Measurements from ENCODE around the gene KCNA1. TPM values are rescaled to one million over a fixed set of nuclear protein-coding genes. Genes with fewer than 3 reads are reported as not detected.

KCNA1 gene
- total and polyA plus RNA-seq, 8 donors, result 0.19 TPM; not detected in 7

DNA sequence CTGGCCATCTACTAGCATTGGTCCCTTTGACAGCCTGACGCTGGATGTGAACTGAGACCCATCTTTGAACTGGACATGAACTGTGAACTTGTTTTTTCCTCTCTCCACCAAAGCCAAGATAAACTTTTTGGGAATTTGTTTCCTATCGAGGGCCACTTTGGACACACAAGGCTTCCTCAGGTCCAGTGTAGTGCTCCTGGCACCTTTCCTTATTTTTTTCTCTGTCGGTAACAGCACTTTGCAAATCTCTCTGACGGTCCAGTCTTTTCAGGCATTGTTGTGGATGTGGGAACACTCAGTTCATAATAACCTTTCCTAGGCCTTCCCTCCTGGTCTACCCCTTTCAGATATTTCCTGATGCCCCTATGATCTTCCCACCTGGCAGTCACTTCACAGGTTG lies 5.0 kb downstream of the KCNA1 start:
- Histone ChIP-seq H3K27ac (no peak overlapping the region), H3K4me1 (peaks cover 0 to 8% (median 6%) of the 10 kb centered on the region in 3 donors), H3K9me3 (no peaks in the 10 kb centered on the region), H3K27me3 (peaks cover 0 to 22% (median 0%) of the 10 kb centered on the region in 4 donors), H3K4me3 (no peak overlapping the region), H3K36me3 (no peaks in the 10 kb centered on the region)
- TF ChIP-seq, protein P1, sequence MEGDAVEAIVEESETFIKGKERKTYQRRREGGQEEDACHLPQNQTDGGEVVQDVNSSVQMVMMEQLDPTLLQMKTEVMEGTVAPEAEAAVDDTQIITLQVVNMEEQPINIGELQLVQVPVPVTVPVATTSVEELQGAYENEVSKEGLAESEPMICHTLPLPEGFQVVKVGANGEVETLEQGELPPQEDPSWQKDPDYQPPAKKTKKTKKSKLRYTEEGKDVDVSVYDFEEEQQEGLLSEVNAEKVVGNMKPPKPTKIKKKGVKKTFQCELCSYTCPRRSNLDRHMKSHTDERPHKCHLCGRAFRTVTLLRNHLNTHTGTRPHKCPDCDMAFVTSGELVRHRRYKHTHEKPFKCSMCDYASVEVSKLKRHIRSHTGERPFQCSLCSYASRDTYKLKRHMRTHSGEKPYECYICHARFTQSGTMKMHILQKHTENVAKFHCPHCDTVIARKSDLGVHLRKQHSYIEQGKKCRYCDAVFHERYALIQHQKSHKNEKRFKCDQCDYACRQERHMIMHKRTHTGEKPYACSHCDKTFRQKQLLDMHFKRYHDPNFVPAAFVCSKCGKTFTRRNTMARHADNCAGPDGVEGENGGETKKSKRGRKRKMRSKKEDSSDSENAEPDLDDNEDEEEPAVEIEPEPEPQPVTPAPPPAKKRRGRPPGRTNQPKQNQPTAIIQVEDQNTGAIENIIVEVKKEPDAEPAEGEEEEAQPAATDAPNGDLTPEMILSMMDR (IDR thresholded peaks at IDR 0.05), result no peak
- intact Hi-C loops (cut with DNase I), result no loop called here
- no peak for FAIRE-seq
- ATAC-seq, result no peak
- 64 to 66% methylated on average over 4 of the region's 4 CpGs for WGBS, 2 donors
- DNase-seq, result no peak

DNA sequence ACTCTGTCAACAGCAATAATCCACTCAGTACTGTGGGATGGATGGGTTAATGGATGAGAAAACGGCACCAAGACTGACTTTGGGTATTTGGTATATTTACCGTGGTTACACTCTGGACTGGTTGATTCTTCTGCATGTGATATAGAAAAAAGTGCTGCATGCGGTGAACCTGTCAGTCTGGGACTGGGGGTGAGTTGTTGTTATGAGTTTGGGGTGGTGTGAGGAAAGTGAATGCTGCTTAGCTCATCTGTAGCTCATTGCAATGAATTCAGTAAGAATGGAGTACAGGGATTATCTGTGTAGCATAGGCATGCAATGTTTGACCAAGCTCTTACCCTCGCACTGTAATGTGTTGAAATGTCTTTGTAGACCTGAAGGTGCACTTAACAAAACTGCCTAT lies 6.0 kb downstream of the KCNA1 start:
- Histone ChIP-seq H3K4me1 (peaks cover 0 to 3% (median 0%) of the 10 kb centered on the region in 3 donors), H3K27ac (no peak overlapping the region), H3K27me3 (peaks cover 0 to 17% (median 0%) of the 10 kb centered on the region in 4 donors), H3K9me3 (no peaks in the 10 kb centered on the region), H3K4me3 (no peak overlapping the region), H3K36me3 (no peaks in the 10 kb centered on the region)
- DNase-seq (no peak), FAIRE-seq (no peak), ATAC-seq (no peak)
- 69 to 82% methylated on average over 4 of the region's 4 CpGs for WGBS, 2 donors
- TF ChIP-seq, protein P1 (IDR thresholded peaks at IDR 0.05), result no peak
- intact Hi-C loops (cut with DNase I), result no loop called here

- H3K9me3 ChIP-seq, result no peaks in the 10 kb centered on the region
- H3K27me3 ChIP-seq, result peaks cover 0 to 5% (median 0%) of the 10 kb centered on the region in 4 donors
- H3K27ac ChIP-seq, result no peak overlapping the region
- TF ChIP-seq, protein P1 (IDR thresholded peaks at IDR 0.05), result no peak
- DNase-seq, result no peak
- intact Hi-C loops (cut with DNase I), result no loop called here
- 73 to 78% methylated on average over 6 of the region's 6 CpGs for WGBS, 2 donors
- H3K4me3 ChIP-seq, result no peak overlapping the region
- no peaks in the 10 kb centered on the region for H3K36me3 ChIP-seq
- no peak for FAIRE-seq
- ATAC-seq, result no peak
- H3K4me1 ChIP-seq, result no peaks in the 10 kb centered on the region
These were observed 9.4 kb downstream of the KCNA1 start for GRCh38 chr12:4918950-4919660.

DNA sequence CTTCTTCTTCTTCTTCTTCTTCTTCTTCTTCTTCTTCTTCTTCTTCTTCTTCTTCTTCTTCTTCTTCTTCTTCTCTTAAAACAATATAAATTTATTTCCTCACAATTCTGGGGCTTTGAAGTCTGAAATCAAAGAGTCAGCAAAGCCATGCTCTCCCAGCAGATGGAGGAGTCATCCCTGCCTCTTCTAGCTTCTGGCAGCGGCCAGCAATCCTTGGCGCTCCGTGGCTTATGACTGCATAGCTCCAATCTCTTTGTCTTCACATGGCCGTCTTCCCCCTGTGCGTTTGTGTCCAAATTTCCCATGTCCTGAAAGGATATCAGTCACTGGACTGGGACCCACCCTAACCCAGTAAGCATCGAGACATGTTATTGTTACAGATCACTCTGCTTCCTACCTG lies 22.9 kb downstream of the KCNA1 start:
- Histone ChIP-seq H3K27me3 (peaks cover 0 to 21% (median 4%) of the 10 kb centered on the region in 4 donors), H3K4me1 (no peaks in the 10 kb centered on the region), H3K27ac (no peak overlapping the region), H3K4me3 (no peak overlapping the region), H3K36me3 (no peaks in the 10 kb centered on the region), H3K9me3 (no peaks in the 10 kb centered on the region)
- 66 to 76% methylated on average over 6 of the region's 6 CpGs for WGBS, 2 donors
- no peak for FAIRE-seq
- intact Hi-C loops (cut with DNase I), result no loop called here
- no peak for ATAC-seq
- DNase-seq, result no peak
- TF ChIP-seq, protein P1 (IDR thresholded peaks at IDR 0.05), result no peak

- no peak overlapping the region for H3K27ac ChIP-seq
- peaks cover 0 to 21% (median 4%) of the 10 kb centered on the region in 4 donors for H3K27me3 ChIP-seq
- 58 to 77% methylated on average over 1 of the region's 1 CpG for WGBS, 2 donors
- ATAC-seq (no peak), FAIRE-seq (no peak), DNase-seq (no peak)
- no peaks in the 10 kb centered on the region for H3K36me3 ChIP-seq
- H3K4me1 ChIP-seq, result no peaks in the 10 kb centered on the region
- H3K9me3 ChIP-seq, result no peaks in the 10 kb centered on the region
- intact Hi-C loops (cut with DNase I), result no loop called here
- no peak overlapping the region for H3K4me3 ChIP-seq
- TF ChIP-seq, protein P1 (IDR thresholded peaks at IDR 0.05), result no peak
These were observed 23.7 kb downstream of the KCNA1 start for GRCh38 chr12:4933411-4933810.
